NAMALWA (cell line): ENCODE data around the gene CDH12.
"Not testable (repeated sequence)": the region's sequence is repeated elsewhere in the genome, so short reads cannot be mapped to it uniquely, and the experiment has no call there.

Source experiments
- DNase-seq: peaks from one replicate; pipeline ENCODE4 v3.0.0-alpha.2; 2015; ENCODE audit warnings: low spot score

CDH12 gene

GRCh38 chr5:22432905-22433304 lies 420.2 kb downstream of the CDH12 start:
- no peak for DNase-seq

DNA sequence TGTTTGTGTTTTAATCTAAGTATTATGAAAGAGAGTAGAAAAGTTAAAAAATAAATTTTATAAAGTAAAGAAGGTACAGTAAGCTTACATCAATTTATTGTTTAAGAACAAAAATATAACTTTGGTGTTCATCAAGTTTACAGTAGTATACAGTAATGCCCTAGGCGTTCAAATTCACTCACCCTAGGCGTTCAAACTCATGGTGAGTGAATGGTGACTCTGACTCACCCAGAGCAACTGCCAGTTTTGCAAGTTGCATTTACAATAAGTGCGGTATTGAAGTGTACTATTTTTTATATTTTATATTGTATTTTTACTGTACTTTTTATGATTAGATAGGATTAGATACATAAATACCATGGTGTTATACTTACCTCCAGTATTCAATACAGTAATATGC lies 421.3 kb downstream of the CDH12 start:
- DNase-seq, result no peak

- no peak for DNase-seq
Observed at GRCh38 chr5:22431406-22431805, 421.7 kb downstream of the CDH12 start.

GRCh38 chr5:22411554-22412349 lies 441.4 kb downstream of the CDH12 start:
- DNase-seq, result no peak

DNA sequence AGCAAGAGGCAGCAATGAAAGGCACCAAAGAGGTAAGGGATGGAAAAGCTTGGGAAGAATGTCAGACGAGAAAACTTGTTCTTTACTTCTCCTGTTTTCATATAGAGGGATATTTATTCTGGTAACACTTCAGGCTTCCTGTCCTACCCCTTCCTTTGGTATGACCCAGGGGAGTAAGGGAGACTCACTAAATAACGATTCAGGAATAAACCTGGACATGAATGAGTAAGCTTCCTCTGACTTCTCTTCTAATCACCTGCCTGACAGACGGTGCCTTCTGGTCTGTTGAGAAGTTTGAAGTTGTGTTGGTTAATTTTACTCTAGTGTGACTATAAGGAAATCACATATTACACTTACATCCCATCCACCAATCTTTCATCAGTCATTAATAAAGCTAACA lies 461.2 kb downstream of the CDH12 start:
- no peak for DNase-seq

- no peak for DNase-seq
Observed at GRCh38 chr5:22390888-22391287, 462.3 kb downstream of the CDH12 start.

GRCh38 chr5:22372826-22373660 lies 480.1 kb downstream of the CDH12 start:
- DNase-seq, result no peak

DNA sequence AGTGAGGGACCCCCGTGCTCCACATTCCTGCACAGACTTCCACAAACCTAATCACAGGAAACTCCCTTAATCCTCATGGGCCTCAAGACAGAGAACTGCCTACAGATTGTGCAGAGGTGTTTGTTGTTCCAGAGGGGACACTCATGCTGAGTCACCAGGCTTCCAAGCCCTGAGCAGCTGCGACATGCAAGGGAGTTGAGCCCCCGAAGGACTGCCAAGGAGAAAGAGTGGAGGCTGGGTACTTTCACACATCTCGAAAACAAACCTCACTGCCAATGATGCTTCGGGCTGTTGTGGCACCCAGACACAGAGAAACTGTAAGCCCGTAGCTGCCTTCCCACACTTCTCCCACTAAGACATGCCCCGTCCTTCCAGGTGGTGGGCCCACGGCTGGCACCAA lies 480.8 kb downstream of the CDH12 start:
- DNase-seq, result no peak

GRCh38 chr5:22354956-22355355 lies 498.2 kb downstream of the CDH12 start:
- no peak for DNase-seq

GRCh38 chr5:22352493-22352892 lies 500.7 kb downstream of the CDH12 start:
- no peak for DNase-seq

GRCh38 chr5:22351178-22351577 lies 502.0 kb downstream of the CDH12 start:
- DNase-seq, result no peak

GRCh38 chr5:22348027-22348426 lies 505.1 kb downstream of the CDH12 start:
- no peak for DNase-seq

- no peak for DNase-seq
Observed at GRCh38 chr5:22344000-22344399, 509.1 kb downstream of the CDH12 start.

DNA sequence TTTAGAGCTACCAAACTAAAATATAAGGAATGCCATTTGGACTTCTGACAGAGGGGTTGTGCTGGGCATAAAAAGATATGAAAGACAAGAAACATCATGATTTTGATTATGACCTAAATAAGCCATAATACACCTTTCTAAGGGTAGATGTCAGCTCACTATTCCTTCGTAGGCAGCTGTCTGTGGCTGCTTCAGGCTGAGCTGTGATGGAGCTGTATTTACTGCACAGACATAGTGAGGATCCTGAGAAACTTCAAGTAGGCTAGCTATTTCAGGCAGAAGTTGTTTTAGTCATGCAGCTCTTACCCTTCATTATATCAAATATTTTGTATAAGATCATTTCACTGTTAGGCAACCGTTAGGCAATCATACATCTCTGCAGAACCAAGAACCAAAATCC lies 511.7 kb downstream of the CDH12 start:
- DNase-seq, result no peak

DNA sequence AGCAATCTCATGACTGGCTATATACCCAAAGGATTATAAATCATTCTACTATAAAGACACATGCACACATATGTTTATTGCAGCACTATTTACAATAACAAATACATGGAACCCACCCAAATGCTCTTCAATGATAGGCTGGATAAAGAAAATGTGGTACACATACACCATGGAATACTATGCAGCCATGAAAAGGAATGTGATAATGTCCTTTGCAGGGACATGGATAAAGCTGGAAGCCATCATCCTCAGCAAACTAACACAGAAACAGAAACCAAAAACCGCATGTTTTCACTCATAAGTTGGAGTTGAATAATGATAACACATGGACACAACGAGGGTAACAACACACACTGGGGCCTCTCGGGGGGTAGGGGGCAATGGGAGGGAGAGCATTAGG lies 520.2 kb downstream of the CDH12 start:
- DNase-seq, result not testable (repeated sequence)

DNA sequence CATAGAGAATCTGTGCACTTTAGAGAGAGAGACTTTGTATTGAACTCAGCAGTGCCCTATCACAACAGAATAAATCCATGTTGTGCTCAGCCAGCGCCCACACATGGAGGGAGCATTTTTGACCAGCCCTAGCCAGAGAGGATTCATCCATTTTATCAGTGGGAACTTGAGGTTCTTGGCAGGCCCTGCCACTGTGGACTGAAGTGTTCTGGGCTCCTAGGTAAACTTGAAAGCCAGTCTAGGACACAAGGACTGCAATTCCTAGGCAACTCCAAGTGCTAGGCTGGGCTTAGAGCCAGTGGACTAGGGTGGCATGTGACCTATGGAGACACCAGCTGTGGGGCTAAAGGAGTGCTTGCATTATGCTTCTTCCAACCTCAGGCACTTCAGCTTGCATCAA lies 523.5 kb downstream of the CDH12 start:
- DNase-seq, result no peak

DNA sequence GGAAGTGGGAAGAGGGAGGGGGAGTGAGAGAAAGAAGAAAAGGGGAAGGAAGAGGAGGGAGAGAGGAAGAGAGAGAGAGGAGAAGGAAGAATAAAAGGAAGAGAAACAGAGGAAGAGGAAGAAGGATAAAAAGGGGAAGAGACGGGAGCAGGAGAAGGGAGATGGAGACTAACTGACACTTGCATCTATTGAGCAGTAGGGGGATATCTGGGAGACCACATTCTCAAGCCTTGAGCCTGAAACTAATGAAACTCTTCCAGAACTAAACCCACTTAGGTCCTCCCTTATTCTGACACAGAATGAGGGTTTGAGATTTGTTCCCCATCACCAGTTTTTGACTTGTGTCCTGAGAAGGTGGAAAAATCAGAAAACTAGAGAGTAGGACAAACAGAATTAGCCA lies 533.3 kb downstream of the CDH12 start:
- no peak for DNase-seq

GRCh38 chr5:22316294-22316693 lies 536.9 kb downstream of the CDH12 start:
- no peak for DNase-seq

DNA sequence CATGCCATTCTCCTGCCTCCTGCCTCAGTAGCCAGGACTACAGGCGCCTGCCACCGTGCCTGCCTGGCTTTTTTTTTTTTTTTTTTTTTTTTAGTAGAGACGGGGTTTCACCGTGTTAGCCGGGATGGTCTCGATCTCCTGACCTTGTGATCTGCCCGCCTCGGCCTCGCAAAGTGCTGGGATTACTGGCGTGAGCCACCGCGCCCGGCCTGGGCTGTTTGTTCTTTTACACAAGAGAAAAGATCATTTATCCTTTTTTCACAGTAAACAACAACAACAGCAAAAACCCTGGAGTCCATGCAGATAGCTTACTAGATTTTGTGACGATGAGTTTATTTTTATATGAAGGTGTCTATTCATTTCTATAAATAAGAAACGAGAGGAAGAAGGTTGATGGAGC lies 538.1 kb downstream of the CDH12 start:
- not testable (repeated sequence) for DNase-seq

DNA sequence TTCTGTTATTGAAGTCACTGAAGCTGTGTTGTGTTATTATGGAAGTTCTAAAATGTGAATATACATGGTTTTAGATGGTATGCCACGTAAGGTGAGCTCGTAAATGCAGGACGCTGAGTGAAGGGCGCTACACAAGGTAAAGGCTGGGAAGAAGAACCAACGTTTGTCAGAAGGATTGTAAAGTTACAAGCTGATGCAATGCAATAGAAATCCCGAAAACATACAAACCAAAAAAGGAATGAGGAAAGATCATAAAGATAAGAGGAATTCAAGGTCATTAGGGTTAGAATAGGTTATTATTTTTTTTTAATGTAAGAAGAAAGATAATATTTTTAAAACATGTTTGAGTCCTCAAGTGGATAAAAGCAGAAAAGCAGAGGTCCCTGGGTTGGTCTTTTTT lies 538.6 kb downstream of the CDH12 start:
- no peak for DNase-seq

DNA sequence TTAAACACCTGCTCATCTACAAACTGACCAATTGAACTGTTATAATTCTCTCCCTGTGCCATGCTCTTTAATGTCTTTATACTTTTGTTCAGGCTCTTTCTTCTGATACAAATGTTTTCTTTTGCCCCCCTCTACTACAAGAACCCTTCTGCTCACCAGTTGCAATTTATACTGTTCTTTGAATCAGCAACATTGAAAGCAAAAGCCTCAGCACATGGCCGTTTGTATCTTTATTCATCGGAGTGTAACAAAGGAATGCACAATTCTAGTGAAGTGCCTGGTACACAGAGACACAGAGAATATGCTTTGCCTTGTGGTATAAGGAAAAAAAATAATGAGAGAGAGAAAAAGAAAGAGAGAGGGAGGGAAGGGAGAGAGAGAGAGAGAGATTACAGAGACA lies 547.1 kb downstream of the CDH12 start:
- DNase-seq, result no peak

GRCh38 chr5:22295832-22296231 lies 557.3 kb downstream of the CDH12 start:
- DNase-seq, result no peak

GRCh38 chr5:22293147-22293546 lies 560.0 kb downstream of the CDH12 start:
- DNase-seq, result no peak
